ENCODE measurements around the gene TAOK3. TPM values are rescaled to one million over a fixed set of nuclear protein-coding genes. Genes with fewer than 3 reads are reported as not detected.

Gene TAOK3
- total and polyA plus RNA-seq, 2 of the 4 experiments (the other 2 are of a cell fraction), result 26.3 to 54.5 TPM

- no peak overlapping the region for H3K14ac ChIP-seq (replicated peaks; ENCODE audit: low read depth, low read length)
- H3K27ac ChIP-seq (ENCODE audit: insufficient read depth, low read length), result no peak overlapping the region
- no peaks in the 10 kb centered on the region for H3K9me3 ChIP-seq (ENCODE audit: control insufficient read depth, insufficient read depth, low read length)
- intact Hi-C loops (cut with micrococcal nuclease), result no loop called here
- H3K18ac ChIP-seq (ENCODE audit: low read depth, low read length), result no peak overlapping the region
- H3K9ac ChIP-seq (ENCODE audit: low read depth, low read length), result no peak overlapping the region
- TF ChIP-seq BHLHE40 (IDR thresholded peaks at IDR 0.05; ENCODE audit: low read depth, low read length) (no peak), SMC3 (IDR thresholded peaks at IDR 0.05; ENCODE audit: low read depth, low read length) (no peak), MAFK (IDR thresholded peaks at IDR 0.05; ENCODE audit: low read depth, low read length) (no peak), CHD1 (IDR thresholded peaks at IDR 0.05; ENCODE audit: low read depth, low read length) (no peak), RCOR1 (IDR thresholded peaks at IDR 0.05; ENCODE audit: insufficient replicate concordance, low read length) (no peak), RAD21 (IDR thresholded peaks at IDR 0.05; ENCODE audit: low read length) (no peak), CEBPB (IDR thresholded peaks at IDR 0.05; ENCODE audit: low read depth, low read length) (no peak), POLR2A (IDR thresholded peaks at IDR 0.05; ENCODE audit: low read depth, low read length) (no peak), MXI1 (IDR thresholded peaks at IDR 0.05; ENCODE audit: borderline replicate concordance, low read depth, low read length) (no peak), RFX5 (IDR thresholded peaks at IDR 0.05; ENCODE audit: low read depth, low read length) (no peak), FOS (IDR thresholded peaks at IDR 0.05; ENCODE audit: low read depth, low read length) (no peak), NFE2L2 (IDR thresholded peaks at IDR 0.05; ENCODE audit: low read depth, low read length) (no peak), ELK1 (IDR thresholded peaks at IDR 0.05; ENCODE audit: borderline replicate concordance, low read depth, low read length) (no peak), MAZ (IDR thresholded peaks at IDR 0.05; ENCODE audit: borderline replicate concordance, low read depth, low read length) (no peak)
- TF ChIP-seq, protein P1, sequence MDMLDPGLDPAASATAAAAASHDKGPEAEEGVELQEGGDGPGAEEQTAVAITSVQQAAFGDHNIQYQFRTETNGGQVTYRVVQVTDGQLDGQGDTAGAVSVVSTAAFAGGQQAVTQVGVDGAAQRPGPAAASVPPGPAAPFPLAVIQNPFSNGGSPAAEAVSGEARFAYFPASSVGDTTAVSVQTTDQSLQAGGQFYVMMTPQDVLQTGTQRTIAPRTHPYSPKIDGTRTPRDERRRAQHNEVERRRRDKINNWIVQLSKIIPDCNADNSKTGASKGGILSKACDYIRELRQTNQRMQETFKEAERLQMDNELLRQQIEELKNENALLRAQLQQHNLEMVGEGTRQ (IDR thresholded peaks at IDR 0.05; ENCODE audit: low read depth, low read length), result no peak
- TF ChIP-seq, protein P2, sequence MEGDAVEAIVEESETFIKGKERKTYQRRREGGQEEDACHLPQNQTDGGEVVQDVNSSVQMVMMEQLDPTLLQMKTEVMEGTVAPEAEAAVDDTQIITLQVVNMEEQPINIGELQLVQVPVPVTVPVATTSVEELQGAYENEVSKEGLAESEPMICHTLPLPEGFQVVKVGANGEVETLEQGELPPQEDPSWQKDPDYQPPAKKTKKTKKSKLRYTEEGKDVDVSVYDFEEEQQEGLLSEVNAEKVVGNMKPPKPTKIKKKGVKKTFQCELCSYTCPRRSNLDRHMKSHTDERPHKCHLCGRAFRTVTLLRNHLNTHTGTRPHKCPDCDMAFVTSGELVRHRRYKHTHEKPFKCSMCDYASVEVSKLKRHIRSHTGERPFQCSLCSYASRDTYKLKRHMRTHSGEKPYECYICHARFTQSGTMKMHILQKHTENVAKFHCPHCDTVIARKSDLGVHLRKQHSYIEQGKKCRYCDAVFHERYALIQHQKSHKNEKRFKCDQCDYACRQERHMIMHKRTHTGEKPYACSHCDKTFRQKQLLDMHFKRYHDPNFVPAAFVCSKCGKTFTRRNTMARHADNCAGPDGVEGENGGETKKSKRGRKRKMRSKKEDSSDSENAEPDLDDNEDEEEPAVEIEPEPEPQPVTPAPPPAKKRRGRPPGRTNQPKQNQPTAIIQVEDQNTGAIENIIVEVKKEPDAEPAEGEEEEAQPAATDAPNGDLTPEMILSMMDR (conservative IDR thresholded peaks at IDR 0.05; ENCODE audit: low read depth, low read length), result no peak
- ChIA-PET CTCF (no interaction called here), POLR2A (ENCODE audit: unreplicated experiment) (no interaction called here)
- no peak overlapping the region for H2AFZ ChIP-seq (replicated peaks; ENCODE audit: low read length, poor library complexity)
- no peak for DNase-seq
- H2AK5ac ChIP-seq (ENCODE audit: low read depth, low read length), result no peak overlapping the region
- no TSS peak for BruUV-seq (replicated peaks)
- WGBS, 2 experiments (ENCODE audit: extremely low coverage in 2 of 2, insufficient read length in 1 of 2), result no CpG with 5 or more reads among the region's 3 CpGs
- no peak overlapping the region for H2BK5ac ChIP-seq (ENCODE audit: low read depth, low read length, poor library complexity, severe bottlenecking)
- no peak overlapping the region for H4K8ac ChIP-seq (ENCODE audit: low read depth in 2 of 2, low read length in 2 of 2)
- no peak overlapping the region for H3K56ac ChIP-seq (ENCODE audit: extremely low read depth, insufficient read depth, low read length)
- H2BK15ac ChIP-seq (ENCODE audit: low read depth, low read length), result no peak overlapping the region
- no peak overlapping the region for H2BK20ac ChIP-seq (ENCODE audit: low read depth, low read length)
- no peak overlapping the region for H4K5ac ChIP-seq (ENCODE audit: low read depth, low read length)
- H3K4me1 ChIP-seq (ENCODE audit: control insufficient read depth, insufficient read depth, low read length), result no peaks in the 10 kb centered on the region
- H2BK120ac ChIP-seq (ENCODE audit: low read depth, low read length), result no peak overlapping the region
- in situ Hi-C loops (cut with MboI; ENCODE audit: low sequenced_read_pairs), result no loop called here
- no peaks in the 10 kb centered on the region for H3K27me3 ChIP-seq (ENCODE audit: control insufficient read depth, insufficient read depth, low read length)
- H3K4me2 ChIP-seq (ENCODE audit: low read depth, low read length), result no peak overlapping the region
- H2AK9ac ChIP-seq (replicated peaks; ENCODE audit: low read depth, low read length, poor library complexity), result no peak overlapping the region
- peaks cover 3% of the 10 kb centered on the region; the same call in 1 of the 2 replicates for H3K36me3 ChIP-seq (ENCODE audit: control insufficient read depth, insufficient read depth, low read length)
- no peak overlapping the region for H3K4me3 ChIP-seq (ENCODE audit: insufficient read depth, low read depth, low read length)
- H3K23ac ChIP-seq (ENCODE audit: low read depth, low read length), result no peak overlapping the region
- no peak overlapping the region for H4K91ac ChIP-seq (ENCODE audit: insufficient read depth, low read depth, low read length)
- dilution Hi-C loops (cut with HindIII; ENCODE audit: low sequenced_read_pairs, unreplicated experiment), result no loop called here
- H3K79me1 ChIP-seq (ENCODE audit: low read depth in 1 of 2, low read length in 2 of 2), result peaks cover 17 to 52% of the 10 kb centered on the region in 2 experiments
- H3K4ac ChIP-seq (ENCODE audit: low read depth, low read length), result no peak overlapping the region
- ATAC-seq (ENCODE audit: low read depth), result no peak
- peaks cover 5% of the 10 kb centered on the region; the same call in 1 of the 2 replicates for H4K20me1 ChIP-seq (ENCODE audit: insufficient read depth, low read length)
- no peaks in the 10 kb centered on the region; the same call in 1 of the 2 replicates for H3K9me1 ChIP-seq (ENCODE audit: insufficient read depth, low read length)
Measured at GRCh38 chr12:118282767-118283166, 89.9 kb downstream of the TAOK3 start.
